ENCODE data around the gene WWOX.
A peak's percentile ranks its signal among the peaks of the same experiment; 100 is the strongest.

- TF ChIP-seq EZH2 (IDR thresholded peaks at IDR 0.05; ENCODE audit: borderline replicate concordance, low read depth, low read length, severe bottlenecking), result no peak
- TF ChIP-seq, protein P1, sequence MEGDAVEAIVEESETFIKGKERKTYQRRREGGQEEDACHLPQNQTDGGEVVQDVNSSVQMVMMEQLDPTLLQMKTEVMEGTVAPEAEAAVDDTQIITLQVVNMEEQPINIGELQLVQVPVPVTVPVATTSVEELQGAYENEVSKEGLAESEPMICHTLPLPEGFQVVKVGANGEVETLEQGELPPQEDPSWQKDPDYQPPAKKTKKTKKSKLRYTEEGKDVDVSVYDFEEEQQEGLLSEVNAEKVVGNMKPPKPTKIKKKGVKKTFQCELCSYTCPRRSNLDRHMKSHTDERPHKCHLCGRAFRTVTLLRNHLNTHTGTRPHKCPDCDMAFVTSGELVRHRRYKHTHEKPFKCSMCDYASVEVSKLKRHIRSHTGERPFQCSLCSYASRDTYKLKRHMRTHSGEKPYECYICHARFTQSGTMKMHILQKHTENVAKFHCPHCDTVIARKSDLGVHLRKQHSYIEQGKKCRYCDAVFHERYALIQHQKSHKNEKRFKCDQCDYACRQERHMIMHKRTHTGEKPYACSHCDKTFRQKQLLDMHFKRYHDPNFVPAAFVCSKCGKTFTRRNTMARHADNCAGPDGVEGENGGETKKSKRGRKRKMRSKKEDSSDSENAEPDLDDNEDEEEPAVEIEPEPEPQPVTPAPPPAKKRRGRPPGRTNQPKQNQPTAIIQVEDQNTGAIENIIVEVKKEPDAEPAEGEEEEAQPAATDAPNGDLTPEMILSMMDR (IDR thresholded peaks at IDR 0.05; ENCODE audit: borderline replicate concordance, extremely low read depth, low read length, poor library complexity, severe bottlenecking), result peak; percentile 58
These were observed 825.8 kb downstream of the WWOX start for GRCh38 chr16:78925083-78925767.
